Keratinocyte (primary cell): Measurements from ENCODE around the gene ATP8A1.

Experiments
- CTCF ChIP-seq, 3 experiments: IDR thresholded peaks in 1 of 3; conservative IDR thresholded peaks in 1 of 3; optimal IDR thresholded peaks in 1 of 3; 2 replicates in 2 of 3; 3 replicates in 1 of 3; pipeline versions ENCODE3 to v1.5.1; 2011; ENCODE audit warnings: low read length in 3 of 3, mild to moderate bottlenecking in 3 of 3, moderate library complexity in 2 of 3, control low read depth in 1 of 3, inconsistent platforms in 1 of 3; ENCODE audit not compliant: insufficient read depth in 2 of 3; ENCODE audit errors: extremely low read depth in 1 of 3
- EZH2 ChIP-seq: IDR thresholded peaks from one replicate; pipeline ENCODE4 v1.6.1; 2012; ENCODE audit warnings: inconsistent platforms, mild to moderate bottlenecking, low read length, moderate library complexity

- TF ChIP-seq CTCF (optimal IDR thresholded peaks at IDR 0.05 in 1 of 3, IDR thresholded peaks at IDR 0.05 in 1 of 3, conservative IDR thresholded peaks at IDR 0.05 in 1 of 3; ENCODE audit: extremely low read depth in 1 of 3, insufficient read depth in 2 of 3, low read length in 3 of 3) = no peak
- no peak for TF ChIP-seq EZH2
Observed at GRCh38 chr4:42411803-42412202, 245.1 kb downstream of the ATP8A1 start.
